A549 (cell line): ENCODE data around the gene F9. TPM values are rescaled to one million over a fixed set of nuclear protein-coding genes. Genes with fewer than 3 reads are reported as not detected.

Experiments
- ATAC-seq, 2 experiments: fragments of 200-7000 bp in 1 of 2; fragments of >200 bp in 1 of 2; cut with Nextera tagmentation in 1 of 2; cut with Tn5 transposase in 1 of 2; 3 replicates each; pipeline versions ENCODE4 v1.8.0 to v1.9.1; 2018 to 2020; ENCODE audit warnings: mild to moderate bottlenecking in 1 of 2, moderate library complexity in 1 of 2
- CTCF ChIA-PET: fragments of 300-600 bp; sonication (Branson Sonifier 250); formaldehyde crosslinking; extraction: SDS; loops from one replicate; lab custom pipeline; 2021; ENCODE audit warnings: antibody characterized with exemption, inconsistent platforms; lab: Yijun Ruan, JAX
- POLR2A ChIA-PET: fragments of 350-600 bp; formaldehyde crosslinking; extraction: SDS; loops from one replicate; lab custom pipeline; 2021; ENCODE audit warnings: antibody characterized with exemption, inconsistent platforms; lab: Yijun Ruan, JAX
- DNase-seq, 2 experiments: peaks; one replicate each; pipeline versions ENCODE4 v3.0.0 to v3.0.0-alpha.2; 2011 to 2016; ENCODE audit warnings: low read depth in 1 of 2, low spot score in 1 of 2
- FAIRE-seq: peaks from 2 replicates; lab custom pipeline; 2011; peaks lifted over from hg19 to GRCh38; lab: Jason Lieb, UNC
- H3K27ac ChIP-seq, 2 experiments: fragments of >200 bp; sonication (Bioruptor Twin); formaldehyde crosslinking; 3 replicates each; pipeline ENCODE4 v1.5.1; 2016 to 2017
- H3K4me1 ChIP-seq: fragments of >200 bp; sonication (Bioruptor Twin); formaldehyde crosslinking; 3 replicates; pipeline ENCODE4 v1.6.1; 2016
- H3K4me2 ChIP-seq: fragments of >200 bp; sonication (Bioruptor Twin); formaldehyde crosslinking; 3 replicates; pipeline ENCODE4 v1.6.1; 2016
- H3K4me3 ChIP-seq: fragments of >200 bp; sonication (Bioruptor Twin); formaldehyde crosslinking; 3 replicates; pipeline ENCODE4 v1.5.1; 2016
- H3K9me3 ChIP-seq: fragments of >200 bp; sonication (Bioruptor Twin); formaldehyde crosslinking; 3 replicates; pipeline ENCODE4 v1.6.1; 2016
- CBX2 ChIP-seq: fragments of 200-600 bp; sonication (generic); IDR thresholded peaks from 2 replicates; pipeline ENCODE4 v1.6.1; 2016; ENCODE audit warnings: low read depth, mild to moderate bottlenecking, borderline replicate concordance
- CBX8 ChIP-seq: fragments of 200-600 bp; sonication (generic); IDR thresholded peaks from 2 replicates; pipeline ENCODE4 v1.6.1; 2016
- CEBPB ChIP-seq, 2 experiments: fragments of >200 bp in 1 of 2; sonication (Bioruptor Twin) in 1 of 2; formaldehyde crosslinking in 1 of 2; IDR thresholded peaks; 2 replicates each; pipeline ENCODE4 v1.6.1; 2012 to 2016
- EHF ChIP-seq: fragments of 250-450 bp; sonication (Bioruptor Pico); IDR thresholded peaks from 2 replicates; pipeline ENCODE4 v1.5.0; 2020; ENCODE audit warnings: mild to moderate bottlenecking
- EHMT2 ChIP-seq: fragments of 200-600 bp; sonication (generic); IDR thresholded peaks from 2 replicates; pipeline ENCODE4 v1.6.1; 2016; ENCODE audit warnings: antibody characterized with exemption, low read depth, mild to moderate bottlenecking, moderate library complexity
- EP300 ChIP-seq, 2 experiments: fragments of >200 bp; sonication (Bioruptor Twin); formaldehyde crosslinking; IDR thresholded peaks; 2 replicates in 1 of 2; 3 replicates in 1 of 2; pipeline ENCODE4 v1.6.1; 2016 to 2017
- FOSB ChIP-seq: fragments of 250-450 bp; sonication (Bioruptor Pico); IDR thresholded peaks from 2 replicates; pipeline ENCODE4 v1.5.0; 2020; ENCODE audit warnings: mild to moderate bottlenecking, moderate library complexity
- FOXS1 ChIP-seq: fragments of 250-450 bp; sonication (Bioruptor Pico); IDR thresholded peaks from 2 replicates; pipeline ENCODE4 v1.5.0; 2020; ENCODE audit warnings: mild to moderate bottlenecking, moderate library complexity
- GATA3 ChIP-seq: IDR thresholded peaks from 2 replicates; pipeline ENCODE4 v1.6.1; 2012; ENCODE audit warnings: borderline replicate concordance
- HDAC2 ChIP-seq: fragments of 200-600 bp; sonication (generic); IDR thresholded peaks from 2 replicates; pipeline ENCODE4 v1.6.1; 2016
- HEYL ChIP-seq: fragments of 250-450 bp; sonication (Bioruptor Pico); IDR thresholded peaks from 2 replicates; pipeline ENCODE4 v1.8.0; 2021; ENCODE audit warnings: mild to moderate bottlenecking, moderate library complexity
- HOXA7 ChIP-seq: fragments of 250-450 bp; sonication (Bioruptor Pico); IDR thresholded peaks from 2 replicates; pipeline ENCODE4 v1.5.0; 2020; ENCODE audit warnings: mild to moderate bottlenecking, moderate library complexity
- MYC ChIP-seq: IDR thresholded peaks from 2 replicates; pipeline ENCODE4 v1.6.1; 2012; ENCODE audit warnings: mild to moderate bottlenecking, inconsistent platforms, low read length, improper control_type of control experiment, borderline replicate concordance
- NR3C1 ChIP-seq: fragments of >200 bp; sonication (Bioruptor Twin); formaldehyde crosslinking; IDR thresholded peaks from 3 replicates; pipeline ENCODE4 v1.6.1; 2017
- POLR2A ChIP-seq: IDR thresholded peaks from 2 replicates; pipeline ENCODE4 v1.6.1; 2012; ENCODE audit warnings: mild to moderate bottlenecking, low read length
- RARB ChIP-seq: fragments of 250-450 bp; sonication (Bioruptor Pico); IDR thresholded peaks from 2 replicates; pipeline ENCODE4 v1.8.0; 2021; ENCODE audit warnings: mild to moderate bottlenecking, moderate library complexity
- RNF2 ChIP-seq: fragments of 200-600 bp; sonication (generic); IDR thresholded peaks from 2 replicates; pipeline ENCODE4 v1.6.1; 2016; ENCODE audit warnings: low read depth, mild to moderate bottlenecking, antibody characterized with exemption, moderate library complexity, borderline replicate concordance
- SREBF2 ChIP-seq: fragments of 450-650 bp; IDR thresholded peaks from 2 replicates; pipeline ENCODE4 v1.6.1; 2014; ENCODE audit warnings: mild to moderate bottlenecking, moderate library complexity
- ZFP36 ChIP-seq: fragments of 450-650 bp; IDR thresholded peaks from 2 replicates; pipeline ENCODE4 v1.6.1; 2014; ENCODE audit warnings: borderline replicate concordance; ENCODE audit not compliant: partially characterized antibody
- ZSCAN20 ChIP-seq: fragments of 250-450 bp; sonication (Bioruptor Pico); IDR thresholded peaks from 2 replicates; pipeline ENCODE4 v1.8.0; 2022; ENCODE audit warnings: mild to moderate bottlenecking, moderate library complexity
- WGBS: methylation state at CpG from one replicate; pipeline ENCODE4 v1.1.6; 2017; ENCODE audit errors: missing lambda C conversion rate; 5-methylcytosine and 5-hydroxymethylcytosine counted together
- polyA minus RNA-seq: library from RNA; depleted of rRNA, polyadenylated mRNA; stranded (reverse); fragments of >200 nt; gene quantifications from 2 replicates; pipeline ENCODE4 v1.2.3, GENCODE V29; 2011; rRNA and poly(A)+ RNA removed
- polyA plus RNA-seq, 4 experiments: library from polyadenylated mRNA; depleted of rRNA in 3 of 4; stranded (reverse); fragments of >200 nt; fragmentation: RNase III in 1 of 4; extraction: RNeasy Plus Mini Kit Qiagen cat#74134 plus additional on column Dnase treatment in 1 of 4; gene quantifications; 2 replicates in 3 of 4; 3 replicates in 1 of 4; pipeline ENCODE4 v1.2.3, GENCODE V29; 2011 to 2017
- TF ChIP-seq, protein P1 (sequence below): IDR thresholded peaks from 2 replicates; pipeline ENCODE4 v1.6.1; 2012
- TF ChIP-seq, protein P2 (sequence below): fragments of >200 bp; sonication (Bioruptor Twin); formaldehyde crosslinking; IDR thresholded peaks from 3 replicates; pipeline ENCODE4 v1.5.1; 2016
- TF ChIP-seq, protein P3 (sequence below): fragments of 250-450 bp; sonication (Bioruptor Pico); IDR thresholded peaks from 2 replicates; pipeline ENCODE4 v1.5.0; 2020; ENCODE audit warnings: low read depth, mild to moderate bottlenecking, moderate library complexity
- TF ChIP-seq, protein P4 (sequence below): fragments of >200 bp; sonication (Bioruptor Twin); formaldehyde crosslinking; IDR thresholded peaks from 3 replicates; pipeline ENCODE4 v1.6.1; 2016

F9 gene
- polyA plus RNA-seq (2011; rRNA removed) (not detected in 2 replicates), polyA plus RNA-seq (2017; fragmentation: RNase III; extraction: RNeasy Plus Mini Kit Qiagen cat#74134 plus additional on column Dnase treatment) (not detected in 3 replicates), polyA minus RNA-seq (not detected in 2 replicates)
- not detected in 2 replicates for polyA plus RNA-seq (2012; cell fraction: cytosol; rRNA removed)
- polyA plus RNA-seq (2012; cell fraction: nucleus; rRNA removed) = not detected in 2 replicates

DNA sequence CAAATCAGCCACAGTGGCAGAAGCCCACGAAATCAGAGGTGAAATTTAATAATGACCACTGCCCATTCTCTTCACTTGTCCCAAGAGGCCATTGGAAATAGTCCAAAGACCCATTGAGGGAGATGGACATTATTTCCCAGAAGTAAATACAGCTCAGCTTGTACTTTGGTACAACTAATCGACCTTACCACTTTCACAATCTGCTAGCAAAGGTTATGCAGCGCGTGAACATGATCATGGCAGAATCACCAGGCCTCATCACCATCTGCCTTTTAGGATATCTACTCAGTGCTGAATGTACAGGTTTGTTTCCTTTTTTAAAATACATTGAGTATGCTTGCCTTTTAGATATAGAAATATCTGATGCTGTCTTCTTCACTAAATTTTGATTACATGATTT is at the start of gene F9:
TSS of gene F9 (plus strand) at position 190 of the 400 bp plus-strand sequence. CDS start at position 216, 26 bp downstream.
- CTCF ChIA-PET = no interaction called here
- FAIRE-seq = no peak
- WGBS = 13% methylated on average over 4 of the region's 4 CpGs

DNA sequence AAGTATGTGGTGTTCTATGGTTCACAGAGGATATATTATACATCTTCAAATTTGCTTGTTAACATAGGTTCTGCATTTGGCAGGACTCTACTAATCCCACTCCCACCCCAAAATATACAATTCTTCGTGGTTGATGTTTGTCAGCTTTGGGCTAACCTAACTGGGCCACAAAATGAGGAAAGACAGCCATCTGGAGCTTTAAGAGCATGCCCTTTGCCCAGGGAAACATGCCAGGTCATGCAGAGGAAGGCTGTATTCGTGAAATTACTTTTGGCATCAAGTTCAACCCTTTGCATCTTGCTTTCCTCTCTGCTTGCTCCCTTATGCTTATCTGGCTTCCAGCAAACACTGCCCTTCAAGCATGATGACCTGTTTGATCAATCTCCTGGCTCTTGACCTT is 46.8 kb upstream of the F9 start:
- ATAC-seq (no peak), DNase-seq (no peak), FAIRE-seq (no peak)
- ChIA-PET CTCF (no interaction called here), POLR2A (no interaction called here)
- Histone ChIP-seq H3K9me3 (no peaks in the 10 kb centered on the region; the same call in 2 of the 3 replicates), H3K4me1 (no peaks in the 10 kb centered on the region), H3K4me3 (no peak overlapping the region), H3K27ac (no peak overlapping the region), H3K4me2 (no peak overlapping the region)
- TF ChIP-seq CBX2 (no peak), CEBPB (IDR thresholded peaks at IDR 0.05) (no peak), HOXA7 (no peak), CBX8 (no peak), EP300 (IDR thresholded peaks at IDR 0.05) (no peak), SREBF2 (no peak), HEYL (CRISPR knock-in tag) (no peak)
- TF ChIP-seq, protein P1, sequence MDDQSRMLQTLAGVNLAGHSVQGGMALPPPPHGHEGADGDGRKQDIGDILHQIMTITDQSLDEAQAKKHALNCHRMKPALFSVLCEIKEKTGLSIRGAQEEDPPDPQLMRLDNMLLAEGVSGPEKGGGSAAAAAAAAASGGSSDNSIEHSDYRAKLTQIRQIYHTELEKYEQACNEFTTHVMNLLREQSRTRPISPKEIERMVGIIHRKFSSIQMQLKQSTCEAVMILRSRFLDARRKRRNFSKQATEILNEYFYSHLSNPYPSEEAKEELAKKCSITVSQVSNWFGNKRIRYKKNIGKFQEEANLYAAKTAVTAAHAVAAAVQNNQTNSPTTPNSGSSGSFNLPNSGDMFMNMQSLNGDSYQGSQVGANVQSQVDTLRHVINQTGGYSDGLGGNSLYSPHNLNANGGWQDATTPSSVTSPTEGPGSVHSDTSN = no peak
- TF ChIP-seq, protein P2, sequence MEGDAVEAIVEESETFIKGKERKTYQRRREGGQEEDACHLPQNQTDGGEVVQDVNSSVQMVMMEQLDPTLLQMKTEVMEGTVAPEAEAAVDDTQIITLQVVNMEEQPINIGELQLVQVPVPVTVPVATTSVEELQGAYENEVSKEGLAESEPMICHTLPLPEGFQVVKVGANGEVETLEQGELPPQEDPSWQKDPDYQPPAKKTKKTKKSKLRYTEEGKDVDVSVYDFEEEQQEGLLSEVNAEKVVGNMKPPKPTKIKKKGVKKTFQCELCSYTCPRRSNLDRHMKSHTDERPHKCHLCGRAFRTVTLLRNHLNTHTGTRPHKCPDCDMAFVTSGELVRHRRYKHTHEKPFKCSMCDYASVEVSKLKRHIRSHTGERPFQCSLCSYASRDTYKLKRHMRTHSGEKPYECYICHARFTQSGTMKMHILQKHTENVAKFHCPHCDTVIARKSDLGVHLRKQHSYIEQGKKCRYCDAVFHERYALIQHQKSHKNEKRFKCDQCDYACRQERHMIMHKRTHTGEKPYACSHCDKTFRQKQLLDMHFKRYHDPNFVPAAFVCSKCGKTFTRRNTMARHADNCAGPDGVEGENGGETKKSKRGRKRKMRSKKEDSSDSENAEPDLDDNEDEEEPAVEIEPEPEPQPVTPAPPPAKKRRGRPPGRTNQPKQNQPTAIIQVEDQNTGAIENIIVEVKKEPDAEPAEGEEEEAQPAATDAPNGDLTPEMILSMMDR = no peak
- 0% methylated on average over 2 of the region's 2 CpGs for WGBS

More for the DNA sequence above, at the start of gene F9:
- no peaks in the 10 kb centered on the region for H3K9me3 ChIP-seq
- no peaks in the 10 kb centered on the region for H3K4me1 ChIP-seq
- DNase-seq = no peak
- H3K27ac ChIP-seq = no peak within 1 kb of the TSS
- H3K4me3 ChIP-seq = no peak within 1 kb of the TSS
- no peak within 1 kb of the TSS for H3K4me2 ChIP-seq
- no peak for TF ChIP-seq FOSB
- TF ChIP-seq, protein P3, sequence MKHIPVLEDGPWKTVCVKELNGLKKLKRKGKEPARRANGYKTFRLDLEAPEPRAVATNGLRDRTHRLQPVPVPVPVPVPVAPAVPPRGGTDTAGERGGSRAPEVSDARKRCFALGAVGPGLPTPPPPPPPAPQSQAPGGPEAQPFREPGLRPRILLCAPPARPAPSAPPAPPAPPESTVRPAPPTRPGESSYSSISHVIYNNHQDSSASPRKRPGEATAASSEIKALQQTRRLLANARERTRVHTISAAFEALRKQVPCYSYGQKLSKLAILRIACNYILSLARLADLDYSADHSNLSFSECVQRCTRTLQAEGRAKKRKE (CRISPR knock-in tag) = no peak
- no peak for TF ChIP-seq POLR2A
- TF ChIP-seq EHMT2 = no peak
- no peak for TF ChIP-seq RARB (CRISPR knock-in tag)
- no peak for TF ChIP-seq RNF2
- ATAC-seq = no peak
- POLR2A ChIA-PET = no interaction called here

DNA sequence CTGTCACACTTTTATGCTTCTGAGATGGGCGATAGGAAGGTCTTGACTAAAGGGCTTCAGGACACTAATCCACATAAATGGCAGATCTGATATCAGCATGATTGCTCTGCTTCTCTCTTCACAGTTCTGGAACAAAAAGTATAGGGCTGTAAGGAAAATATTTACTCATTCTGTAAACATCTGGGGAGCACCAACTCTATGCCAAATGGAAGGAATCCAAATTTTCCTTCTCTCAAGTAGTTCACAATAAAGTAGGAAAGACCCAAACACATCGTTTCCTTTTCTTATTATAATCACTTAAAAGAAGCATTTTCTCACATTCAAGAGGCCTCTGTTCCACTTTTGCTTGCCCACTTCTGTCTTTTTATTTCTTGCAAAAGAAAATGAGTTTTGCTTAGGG is 45.9 kb upstream of the F9 start:
- no peaks in the 10 kb centered on the region for H3K4me1 ChIP-seq
- H3K4me3 ChIP-seq = no peak overlapping the region
- no peak overlapping the region for H3K27ac ChIP-seq
- H3K9me3 ChIP-seq = no peaks in the 10 kb centered on the region; the same call in 2 of the 3 replicates
- ChIA-PET POLR2A (no interaction called here), CTCF (no interaction called here)
- no peak for ATAC-seq
- WGBS = 3% methylated on average over 2 of the region's 2 CpGs
- TF ChIP-seq, protein P4, sequence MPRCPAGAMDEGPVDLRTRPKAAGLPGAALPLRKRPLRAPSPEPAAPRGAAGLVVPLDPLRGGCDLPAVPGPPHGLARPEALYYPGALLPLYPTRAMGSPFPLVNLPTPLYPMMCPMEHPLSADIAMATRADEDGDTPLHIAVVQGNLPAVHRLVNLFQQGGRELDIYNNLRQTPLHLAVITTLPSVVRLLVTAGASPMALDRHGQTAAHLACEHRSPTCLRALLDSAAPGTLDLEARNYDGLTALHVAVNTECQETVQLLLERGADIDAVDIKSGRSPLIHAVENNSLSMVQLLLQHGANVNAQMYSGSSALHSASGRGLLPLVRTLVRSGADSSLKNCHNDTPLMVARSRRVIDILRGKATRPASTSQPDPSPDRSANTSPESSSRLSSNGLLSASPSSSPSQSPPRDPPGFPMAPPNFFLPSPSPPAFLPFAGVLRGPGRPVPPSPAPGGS = no peak
- TF ChIP-seq MYC (no peak), NR3C1 (no peak), RARB (CRISPR knock-in tag) (no peak), EP300 (IDR thresholded peaks at IDR 0.05) (no peak), GATA3 (no peak), CBX2 (no peak), FOXS1 (no peak), EHF (CRISPR knock-in tag) (no peak), HOXA7 (no peak), FOSB (no peak), ZFP36 (no peak), ZSCAN20 (CRISPR knock-in tag) (no peak), HDAC2 (no peak)
- TF ChIP-seq, protein P3 (CRISPR knock-in tag) = no peak
- TF ChIP-seq, all 56 proteins: peak for 0
- no peak overlapping the region for H3K4me2 ChIP-seq
- FAIRE-seq (no peak), DNase-seq (no peak)
